Fibroblast of the aortic adventitia (primary cell): Measurements from ENCODE around the gene TLE6. TPM values are rescaled to one million over a fixed set of nuclear protein-coding genes. Genes with fewer than 3 reads are reported as not detected.

Source experiments
- DNase-seq: peaks from one replicate; pipeline ENCODE4 v3.0.0-alpha.2; 2010; ENCODE audit warnings: low read depth
- H3K4me3 ChIP-seq: 2 replicates; pipeline ENCODE4 v1.5.1; 2011; ENCODE audit warnings: low read depth, mild to moderate bottlenecking, control low read depth, low read length, moderate library complexity
- CTCF ChIP-seq: IDR thresholded peaks from 2 replicates; pipeline ENCODE4 v1.5.1; 2011; ENCODE audit warnings: mild to moderate bottlenecking, low read length, control low read depth, inconsistent platforms; ENCODE audit not compliant: insufficient read depth
- total RNA-seq: library from RNA; depleted of rRNA; stranded (reverse); fragments of >200 nt; gene quantifications from 2 replicates; pipeline ENCODE4 v1.2.3, GENCODE V29; 2012; ENCODE audit warnings: low replicate concordance

Gene TLE6
- total RNA-seq, 1 donor: 0.18 TPM

- TF ChIP-seq CTCF: no peak
- no peak for DNase-seq
- H3K4me3 ChIP-seq: no peak overlapping the region
Measured at GRCh38 chr19:3042621-3043267, 65.4 kb downstream of the TLE6 start.

Other genes with a start within 250 kb of the TLE6 start
- gene SLC39A3, start 237.5 kb upstream of the TLE6 start, total RNA-seq: 28.4 and 47.8 TPM in 2 replicates
- gene SGTA, start 194.3 kb upstream of the TLE6 start, total RNA-seq: 39.4 and 40.3 TPM in 2 replicates
- 46.4 and 70.0 TPM in 2 replicates for gene THOP1, start 192.1 kb upstream of the TLE6 start, total RNA-seq
- gene ZNF554, start 157.7 kb upstream of the TLE6 start, total RNA-seq: 3.2 and 13.5 TPM in 2 replicates
- 5.9 and 7.0 TPM in 2 replicates for gene ZNF555, start 136.1 kb upstream of the TLE6 start, total RNA-seq
- 0.08 TPM in 1 of 2 replicates, not detected in the other for gene ZNF556, start 110.2 kb upstream of the TLE6 start, total RNA-seq
- gene ZNF57, start 76.6 kb upstream of the TLE6 start, total RNA-seq: 3.4 and 4.8 TPM in 2 replicates
- 5.5 and 7.8 TPM in 2 replicates for gene ZNF77, start 32.6 kb upstream of the TLE6 start, total RNA-seq
- 5.2 and 12.8 TPM in 2 replicates for gene TLE2, start 51.7 kb downstream of the TLE6 start, total RNA-seq
- gene TLE5, start 84.9 kb downstream of the TLE6 start, total RNA-seq: 42.2 and 232 TPM in 2 replicates
- gene GNA11, start 116.8 kb downstream of the TLE6 start, total RNA-seq: 35.1 and 65.4 TPM in 2 replicates
- not detected in 2 replicates for gene GNA15, start 158.5 kb downstream of the TLE6 start, total RNA-seq
- not detected in 2 replicates for gene S1PR4, start 201.2 kb downstream of the TLE6 start, total RNA-seq
- gene NCLN, start 208.4 kb downstream of the TLE6 start, total RNA-seq: 20.4 and 38.3 TPM in 2 replicates
- gene CELF5, start 247.1 kb downstream of the TLE6 start, total RNA-seq: not detected in 2 replicates